NCI-H1092 (cell line): Measurements from ENCODE around the gene PRELID1.
A peak's percentile ranks its signal among the peaks of the same experiment; 100 is the strongest.
"Not testable (repeated sequence)": the region's sequence is repeated elsewhere in the genome, so short reads cannot be mapped to it uniquely, and the experiment has no call there.

ENCODE experiments used
- DNase-seq: peaks from one replicate; lab custom pipeline; 2025; lab: John Stamatoyannopoulos, UW

The PRELID1 gene

GRCh38 chr5:177300236-177300880, 3.2 kb upstream of the PRELID1 start:
- no peak for DNase-seq

- no peak for DNase-seq
Observed at GRCh38 chr5:177300951-177301350, 2.6 kb upstream of the PRELID1 start.

GRCh38 chr5:177301503-177302165, 2.0 kb upstream of the PRELID1 start:
- peak; percentile 16 for DNase-seq

GRCh38 chr5:177302354-177303110, 1.1 kb upstream of the PRELID1 start:
- DNase-seq, result no peak

- no peak for DNase-seq
Observed at GRCh38 chr5:177303925-177304391, 359 bp downstream of the PRELID1 start.

GRCh38 chr5:177304392-177305119, 957 bp downstream of the PRELID1 start:
- no peak for DNase-seq

GRCh38 chr5:177306103-177306640, 2.6 kb downstream of the PRELID1 start:
- DNase-seq, result not testable (repeated sequence)

GRCh38 chr5:177306674-177307543, 3.3 kb downstream of the PRELID1 start:
- no peak for DNase-seq

- no peak for DNase-seq
Observed at GRCh38 chr5:177307544-177308363, 4.2 kb downstream of the PRELID1 start.

- DNase-seq, result no peak
Observed at GRCh38 chr5:177308740-177309139, 5.1 kb downstream of the PRELID1 start.

- no peak for DNase-seq
Observed at GRCh38 chr5:177309351-177310191, 6.0 kb downstream of the PRELID1 start.

GRCh38 chr5:177310332-177310731, 6.7 kb downstream of the PRELID1 start:
- DNase-seq, result no peak

GRCh38 chr5:177310757-177311391, 7.3 kb downstream of the PRELID1 start:
- DNase-seq, result peak; percentile 22

GRCh38 chr5:177311392-177311722, 7.8 kb downstream of the PRELID1 start:
- DNase-seq, result no peak

GRCh38 chr5:177311723-177312648, 8.4 kb downstream of the PRELID1 start, which contains the start of gene MXD3:
Gene MXD3 (minus strand): TSS chr5:177311898. CDS start chr5:177311830, 68 bp downstream.
- peak; percentile 94 for DNase-seq

- no peak for DNase-seq
Observed at GRCh38 chr5:177312649-177313181, 9.1 kb downstream of the PRELID1 start.

- no peak for DNase-seq
Observed at GRCh38 chr5:177313561-177314259, 10.1 kb downstream of the PRELID1 start.
